Neural cell (in vitro differentiated cells): ENCODE data around the gene DNPEP. TPM values are rescaled to one million over a fixed set of nuclear protein-coding genes. Genes with fewer than 3 reads are reported as not detected.

Experiments
- H2AFZ ChIP-seq: fragments of 200-600, 300-800 bp; sonication (generic), shearing (Covaris generic); 2 replicates; pipeline ENCODE4 v1.6.0; 2014; ENCODE audit warnings: low read depth, mild to moderate bottlenecking, antibody characterized with exemption, low read length, moderate library complexity
- H3F3A ChIP-seq: fragments of 200-600 bp; shearing (Covaris generic); 2 replicates; pipeline ENCODE4 v1.6.1; 2016; ENCODE audit warnings: mild to moderate bottlenecking, moderate library complexity, mixed read lengths, antibody characterized with exemption, low read length; ENCODE audit not compliant: insufficient read depth, poor library complexity, severe bottlenecking
- H3K27ac ChIP-seq: fragments of 200-600, 300-800 bp; sonication (generic), shearing (Covaris generic); 2 replicates; pipeline ENCODE4 v1.5.1; 2014; ENCODE audit warnings: mild to moderate bottlenecking, low read length, moderate library complexity
- H3K27me3 ChIP-seq: fragments of 300-800, 200-600 bp; sonication (generic), shearing (Covaris generic); 2 replicates; pipeline ENCODE4 v1.6.0; 2014; ENCODE audit warnings: mild to moderate bottlenecking, low read depth, low read length, moderate library complexity; ENCODE audit not compliant: insufficient read depth
- H3K36me3 ChIP-seq: fragments of 300-800, 200-600 bp; sonication (generic), shearing (Covaris generic); 2 replicates; pipeline ENCODE4 v1.5.1; 2014; ENCODE audit warnings: mild to moderate bottlenecking, antibody characterized with exemption, low read length, moderate library complexity; ENCODE audit not compliant: insufficient read depth
- H3K4me2 ChIP-seq: fragments of 300-800, 200-600 bp; sonication (generic), shearing (Covaris generic); 2 replicates; pipeline ENCODE4 v1.6.0; 2014; ENCODE audit warnings: mild to moderate bottlenecking, low read length
- H3K4me3 ChIP-seq: fragments of 300-800, 200-600 bp; sonication (generic), shearing (Covaris generic); 2 replicates; pipeline ENCODE4 v1.5.1; 2014; ENCODE audit warnings: mild to moderate bottlenecking, low read length, moderate library complexity
- H3K79me2 ChIP-seq: fragments of 200-600 bp; shearing (Covaris generic); replicated peaks from 2 replicates; pipeline ENCODE4 v1.6.0; 2014; ENCODE audit warnings: mild to moderate bottlenecking, low read length, moderate library complexity; ENCODE audit not compliant: insufficient read depth
- H3K9ac ChIP-seq: fragments of 300-800, 200-600 bp; sonication (generic), shearing (Covaris generic); 2 replicates; pipeline ENCODE4 v1.6.1; 2016; ENCODE audit warnings: mild to moderate bottlenecking, low read length, mixed read lengths
- H3K9me2 ChIP-seq: fragments of 200-600 bp; shearing (Covaris generic); 2 replicates; pipeline ENCODE4 v1.6.1; 2016; ENCODE audit warnings: mild to moderate bottlenecking, low read length, mixed read lengths; ENCODE audit not compliant: insufficient read depth
- H3K9me3 ChIP-seq: fragments of 200-600, 300-800 bp; sonication (generic), shearing (Covaris generic); 2 replicates; pipeline ENCODE4 v1.6.1; 2016; ENCODE audit warnings: mild to moderate bottlenecking, mixed run types, low read length, moderate library complexity, mixed read lengths
- H4K20me1 ChIP-seq: fragments of 200-600 bp; shearing (Covaris generic); 2 replicates; pipeline ENCODE4 v1.6.1; 2016; ENCODE audit warnings: mild to moderate bottlenecking, mixed run types; ENCODE audit not compliant: insufficient read depth
- CTCF ChIP-seq: fragments of 450-650 bp; IDR thresholded peaks from 2 replicates; pipeline ENCODE4 v1.5.1; 2014; ENCODE audit warnings: antibody characterized with exemption, mild to moderate bottlenecking, moderate library complexity; ENCODE audit not compliant: poor library complexity, severe bottlenecking
- EP300 ChIP-seq: fragments of 450-650 bp; conservative IDR thresholded peaks from 2 replicates; pipeline ENCODE4 v1.6.1; 2014; ENCODE audit warnings: antibody characterized with exemption, mild to moderate bottlenecking, moderate library complexity; ENCODE audit not compliant: poor library complexity, severe bottlenecking
- EZH2 ChIP-seq: fragments of 200-600, 300-800 bp; shearing (Covaris generic), sonication (generic); IDR thresholded peaks from 2 replicates; pipeline ENCODE4 v1.6.1; 2014; ENCODE audit warnings: antibody characterized with exemption, low read length, borderline replicate concordance, mild to moderate bottlenecking; ENCODE audit not compliant: insufficient read depth, poor library complexity, severe bottlenecking
- MXI1 ChIP-seq: fragments of 450-650 bp; conservative IDR thresholded peaks from 2 replicates; pipeline ENCODE4 v1.6.1; 2014; ENCODE audit warnings: antibody characterized with exemption, mild to moderate bottlenecking; ENCODE audit not compliant: poor library complexity, severe bottlenecking
- POLR2AphosphoS5 ChIP-seq: IDR thresholded peaks from 2 replicates; pipeline ENCODE4 v1.6.1; 2012
- RAD21 ChIP-seq: fragments of 450-650 bp; conservative IDR thresholded peaks from 2 replicates; pipeline ENCODE4 v1.6.1; 2014; ENCODE audit warnings: antibody characterized with exemption, mild to moderate bottlenecking, moderate library complexity
- REST ChIP-seq: IDR thresholded peaks from 2 replicates; pipeline ENCODE4 v1.6.1; 2012; ENCODE audit warnings: borderline replicate concordance
- SMC3 ChIP-seq: fragments of 450-650 bp; conservative IDR thresholded peaks from 2 replicates; pipeline ENCODE4 v1.6.1; 2014; ENCODE audit warnings: antibody characterized with exemption, mild to moderate bottlenecking, moderate library complexity; ENCODE audit not compliant: poor library complexity
- TAF1 ChIP-seq: IDR thresholded peaks from 2 replicates; pipeline ENCODE4 v1.6.1; 2012; ENCODE audit warnings: low read depth
- polyA plus RNA-seq: library from polyadenylated mRNA; depleted of rRNA; stranded (reverse); fragments of >200 nt; gene quantifications from 2 replicates; pipeline ENCODE4 v1.2.3, GENCODE V29; 2014

Gene DNPEP
- polyA plus RNA-seq, 1 donor from 2014 or later, result 11.9 TPM

DNA sequence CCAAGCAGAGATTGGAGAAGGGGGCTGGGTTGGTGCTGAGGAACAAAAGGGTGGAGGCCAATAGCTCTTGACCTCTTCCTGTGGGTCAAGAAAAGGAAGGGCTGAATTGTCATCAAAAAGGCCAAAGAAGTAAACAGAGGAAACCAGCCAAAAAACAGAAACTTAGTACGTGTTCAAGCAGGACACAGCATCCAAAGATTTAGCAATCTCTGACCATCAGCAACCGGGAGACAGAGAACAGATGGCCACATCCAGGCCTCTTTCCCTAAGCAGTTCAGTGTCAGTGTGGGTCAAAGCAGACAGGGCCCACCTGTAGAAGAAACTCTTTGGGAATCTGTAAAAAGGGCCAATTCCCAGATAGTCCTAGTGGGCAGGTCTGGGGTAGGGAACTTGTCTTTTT is 2.9 kb downstream of the DNPEP start:
- no peak for TF ChIP-seq RAD21
- no peak for TF ChIP-seq POLR2AphosphoS5
- TF ChIP-seq TAF1, result no peak
- no peak for TF ChIP-seq CTCF
- TF ChIP-seq REST, result no peak
- no peak for TF ChIP-seq EP300
- TF ChIP-seq EZH2, result no peak
- no peak for TF ChIP-seq MXI1
- no peak for TF ChIP-seq SMC3
- H3K4me3 ChIP-seq, result no peak overlapping the region
- no peak overlapping the region for H3K27ac ChIP-seq
- no peaks in the 10 kb centered on the region for H3K36me3 ChIP-seq
- no peak overlapping the region for H3K9ac ChIP-seq
- H3K9me2 ChIP-seq, result no peaks in the 10 kb centered on the region
- no peaks in the 10 kb centered on the region for H3K79me2 ChIP-seq
- H2AFZ ChIP-seq, result no peak overlapping the region
- no peaks in the 10 kb centered on the region for H4K20me1 ChIP-seq
- no peaks in the 10 kb centered on the region for H3K9me3 ChIP-seq
- H3F3A ChIP-seq, result peaks cover 4% of the 10 kb centered on the region
- H3K27me3 ChIP-seq, result no peaks in the 10 kb centered on the region
- no peak overlapping the region for H3K4me2 ChIP-seq

- Histone ChIP-seq H3K9ac (no peak overlapping the region), H2AFZ (no peak overlapping the region), H4K20me1 (no peaks in the 10 kb centered on the region), H3K27ac (no peak overlapping the region), H3K9me2 (no peaks in the 10 kb centered on the region), H3K4me2 (no peak overlapping the region), H3F3A (peaks cover 3% of the 10 kb centered on the region), H3K4me3 (no peak overlapping the region), H3K79me2 (no peaks in the 10 kb centered on the region), H3K27me3 (no peaks in the 10 kb centered on the region), H3K36me3 (no peaks in the 10 kb centered on the region), H3K9me3 (no peaks in the 10 kb centered on the region)
- TF ChIP-seq RAD21, result no peak
- no peak for TF ChIP-seq REST
Observed at GRCh38 chr2:219384083-219384713, 3.5 kb downstream of the DNPEP start.
